Fibroblast of villous mesenchyme (primary cell): Measurements from ENCODE around the gene GREM1. TPM values are rescaled to one million over a fixed set of nuclear protein-coding genes. Genes with fewer than 3 reads are reported as not detected.

Experiments used
- total RNA-seq: library from RNA; depleted of rRNA; stranded (reverse); fragments of >200 nt; gene quantifications from 2 replicates; pipeline ENCODE4 v1.2.3, GENCODE V29; 2012

Gene GREM1
- total RNA-seq, 1 donor: 613 TPM

Other genes with a start within 250 kb of the GREM1 start
- gene GOLGA8N, start 124.5 kb upstream of the GREM1 start, total RNA-seq: 1.7 and 2.6 TPM in 2 replicates
- gene ARHGAP11A, start 102.5 kb upstream of the GREM1 start, total RNA-seq: 14.5 and 25.5 TPM in 2 replicates
- 8.7 and 17.7 TPM in 2 replicates for gene SCG5, start 76.3 kb upstream of the GREM1 start, total RNA-seq